ENCODE data around the gene TOM1L2.

The TOM1L2 gene

DNA sequence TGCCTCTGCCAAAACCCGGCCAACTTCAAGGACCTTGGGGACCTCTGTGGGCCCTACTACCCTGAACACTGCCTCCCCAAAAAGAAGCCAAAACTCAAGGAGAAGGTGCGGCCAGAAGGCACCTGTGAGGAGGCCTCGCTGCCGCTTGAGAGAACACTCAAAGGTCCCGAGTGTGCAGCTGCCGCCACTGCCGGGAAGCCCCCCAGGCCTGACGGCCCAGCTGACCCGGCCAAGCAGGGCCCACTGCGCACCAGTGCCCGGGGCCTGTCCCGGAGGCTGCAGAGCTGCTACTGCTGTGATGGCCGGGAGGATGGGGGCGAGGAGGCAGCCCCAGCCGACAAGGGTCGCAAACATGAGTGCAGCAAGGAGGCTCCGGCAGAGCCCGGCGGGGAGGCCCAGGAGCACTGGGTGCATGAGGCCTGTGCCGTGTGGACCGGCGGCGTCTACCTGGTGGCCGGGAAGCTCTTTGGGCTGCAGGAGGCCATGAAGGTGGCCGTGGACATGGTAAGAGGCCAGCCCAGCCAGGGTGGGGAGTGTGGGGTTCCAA, 174.1 kb downstream of the TOM1L2 start:
- no peak for DNase-seq

GRCh38 chr17:17797119-17797809, 174.9 kb downstream of the TOM1L2 start:
- no peak for DNase-seq

DNA sequence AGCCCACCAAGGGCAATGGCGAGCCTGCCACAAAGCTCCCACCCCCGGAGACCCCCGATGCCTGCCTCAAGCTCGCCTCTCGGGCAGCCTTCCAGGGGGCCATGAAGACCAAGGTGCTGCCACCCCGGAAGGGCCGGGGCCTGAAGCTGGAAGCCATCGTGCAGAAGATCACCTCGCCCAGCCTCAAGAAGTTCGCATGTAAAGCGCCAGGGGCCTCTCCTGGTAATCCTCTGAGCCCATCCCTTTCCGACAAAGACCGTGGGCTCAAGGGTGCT, 175.5 kb downstream of the TOM1L2 start:
- no peak for DNase-seq

DNA sequence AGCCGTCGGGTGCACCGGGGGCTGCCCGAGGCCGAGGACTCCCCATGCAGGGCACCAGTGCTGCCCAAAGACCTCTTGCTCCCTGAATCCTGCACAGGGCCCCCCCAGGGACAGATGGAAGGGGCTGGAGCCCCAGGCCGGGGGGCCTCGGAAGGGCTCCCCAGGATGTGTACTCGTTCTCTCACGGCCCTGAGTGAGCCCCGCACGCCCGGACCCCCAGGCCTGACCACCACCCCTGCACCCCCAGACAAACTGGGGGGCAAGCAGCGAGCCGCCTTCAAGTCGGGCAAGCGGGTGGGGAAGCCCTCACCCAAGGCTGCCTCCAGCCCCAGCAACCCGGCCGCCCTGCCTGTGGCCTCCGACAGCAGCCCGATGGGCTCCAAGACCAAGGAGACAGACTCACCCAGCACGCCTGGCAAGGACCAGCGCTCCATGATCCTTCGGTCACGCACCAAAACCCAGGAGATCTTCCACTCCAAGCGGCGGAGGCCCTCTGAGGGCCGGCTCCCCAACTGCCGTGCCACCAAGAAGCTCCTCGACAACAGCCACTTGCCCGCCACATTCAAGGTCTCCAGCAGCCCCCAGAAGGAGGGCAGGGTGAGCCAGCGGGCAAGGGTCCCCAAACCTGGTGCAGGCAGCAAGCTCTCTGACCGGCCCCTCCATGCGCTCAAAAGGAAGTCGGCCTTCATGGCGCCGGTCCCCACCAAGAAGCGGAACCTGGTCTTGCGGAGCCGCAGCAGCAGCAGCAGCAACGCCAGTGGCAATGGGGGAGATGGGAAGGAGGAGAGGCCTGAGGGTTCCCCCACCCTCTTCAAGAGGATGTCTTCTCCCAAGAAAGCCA, 176.0 kb downstream of the TOM1L2 start:
- no peak for DNase-seq

- no peak for DNase-seq
These were observed 176.9 kb downstream of the TOM1L2 start for GRCh38 chr17:17795296-17795695.

DNA sequence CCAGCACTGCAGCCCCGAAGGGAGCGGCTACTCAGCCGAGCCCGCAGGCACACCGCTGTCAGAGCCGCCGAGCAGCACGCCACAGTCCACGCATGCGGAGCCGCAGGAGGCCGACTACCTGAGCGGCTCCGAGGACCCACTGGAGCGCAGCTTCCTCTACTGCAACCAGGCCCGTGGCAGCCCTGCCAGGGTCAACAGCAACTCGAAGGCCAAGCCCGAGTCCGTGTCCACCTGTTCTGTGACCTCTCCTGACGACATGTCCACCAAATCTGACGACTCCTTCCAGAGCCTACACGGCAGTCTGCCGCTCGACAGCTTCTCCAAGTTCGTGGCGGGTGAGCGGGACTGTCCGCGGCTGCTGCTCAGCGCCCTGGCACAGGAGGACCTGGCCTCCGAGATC, 177.8 kb downstream of the TOM1L2 start:
- no peak for DNase-seq
